HT1080 (cell line): Measurements from ENCODE around the gene PALD1. TPM values are rescaled to one million over a fixed set of nuclear protein-coding genes. Genes with fewer than 3 reads are reported as not detected.

Source experiments
- DNase-seq: peaks from one replicate; pipeline ENCODE4 v3.0.0-alpha.2; 2015; ENCODE audit warnings: low read depth
- total RNA-seq: library from RNA; depleted of rRNA; stranded (reverse); fragments of >200 nt; shearing (Covaris generic); gene quantifications from 2 replicates; pipeline ENCODE4 v1.2.3, GENCODE V29; 2014

The PALD1 gene
- total RNA-seq, 1 experiment from 2014 or later: 1.8 TPM

GRCh38 chr10:70504521-70505358 is 26.2 kb downstream of the PALD1 start:
- no peak for DNase-seq

- DNase-seq: no peak
Observed at GRCh38 chr10:70505908-70506307, 27.3 kb downstream of the PALD1 start.

GRCh38 chr10:70507966-70508365 is 29.4 kb downstream of the PALD1 start:
- DNase-seq: no peak

GRCh38 chr10:70508912-70509756 is 30.6 kb downstream of the PALD1 start:
- DNase-seq: peak; percentile 59

GRCh38 chr10:70509757-70510147 is 31.2 kb downstream of the PALD1 start:
- no peak for DNase-seq

DNA sequence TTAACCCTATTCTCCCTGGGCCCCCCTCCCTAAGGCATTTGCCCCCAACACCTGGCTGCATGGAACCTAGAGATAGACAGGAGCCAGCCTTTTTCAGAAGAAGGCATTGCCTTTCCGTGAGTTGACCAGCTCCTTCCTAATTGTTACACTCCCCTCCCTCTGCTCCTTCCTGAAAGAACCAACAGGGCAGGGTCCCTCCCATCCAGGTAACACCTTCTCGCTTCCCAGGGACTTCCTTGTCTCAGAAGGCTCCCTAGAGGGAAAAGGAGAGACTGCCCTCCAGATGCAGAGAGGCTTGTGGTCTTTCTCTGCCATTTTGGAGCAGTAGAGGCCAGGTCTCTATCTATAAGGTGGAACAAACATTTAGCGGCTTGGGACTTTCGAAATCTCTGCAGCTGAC is 31.9 kb downstream of the PALD1 start:
- no peak for DNase-seq

GRCh38 chr10:70510904-70511303 is 32.3 kb downstream of the PALD1 start:
- no peak for DNase-seq

DNA sequence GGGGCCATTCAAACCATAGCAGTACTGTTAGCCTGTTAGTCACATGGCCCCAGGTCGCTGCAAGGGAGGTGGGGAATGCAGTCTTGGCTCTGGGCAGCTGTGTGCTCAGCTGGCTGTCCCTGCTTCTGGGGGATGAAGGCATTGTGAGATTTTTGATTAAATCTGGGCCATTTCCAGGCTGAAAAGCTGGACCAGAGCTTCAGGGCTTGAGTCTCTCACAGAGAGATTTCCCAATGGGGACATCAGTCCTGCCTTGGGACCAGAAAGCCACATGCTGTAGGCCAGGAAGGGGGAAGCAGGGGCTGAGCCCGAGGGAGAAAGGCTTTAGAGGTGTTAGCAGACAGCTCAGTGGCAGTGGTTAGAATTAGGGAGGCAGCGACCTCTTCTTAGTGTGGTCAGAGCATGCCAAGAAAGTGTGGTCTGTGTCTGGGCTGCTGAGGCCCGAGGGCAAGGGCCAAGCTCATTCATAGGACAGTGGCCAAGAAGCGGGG is 33.6 kb downstream of the PALD1 start:
- no peak for DNase-seq

- DNase-seq: no peak
Observed at GRCh38 chr10:70513848-70514309, 35.3 kb downstream of the PALD1 start.

DNA sequence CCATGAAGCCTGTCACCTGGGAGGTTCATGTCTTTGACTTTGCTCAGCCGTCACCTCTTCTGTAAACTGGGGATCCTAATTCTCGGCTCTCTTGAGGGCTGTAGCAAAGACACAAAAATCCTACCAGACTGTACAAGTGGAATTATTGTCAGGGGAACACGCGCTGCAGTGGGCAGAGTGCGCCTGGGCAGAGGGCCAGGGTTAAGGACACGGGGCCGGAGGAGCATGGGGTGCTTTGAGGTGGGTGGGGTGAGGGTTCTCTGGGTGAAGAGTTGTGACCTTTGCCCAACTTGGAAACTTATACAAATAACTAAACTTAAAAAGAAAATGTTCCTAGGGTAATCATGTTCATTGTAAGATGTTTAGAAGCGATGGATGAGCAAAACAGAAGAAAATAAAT is 36.0 kb downstream of the PALD1 start:
- no peak for DNase-seq

GRCh38 chr10:70515035-70515667 is 36.6 kb downstream of the PALD1 start:
- DNase-seq: no peak

GRCh38 chr10:70518695-70519094 is 40.1 kb downstream of the PALD1 start:
- peak; percentile 51 for DNase-seq

DNA sequence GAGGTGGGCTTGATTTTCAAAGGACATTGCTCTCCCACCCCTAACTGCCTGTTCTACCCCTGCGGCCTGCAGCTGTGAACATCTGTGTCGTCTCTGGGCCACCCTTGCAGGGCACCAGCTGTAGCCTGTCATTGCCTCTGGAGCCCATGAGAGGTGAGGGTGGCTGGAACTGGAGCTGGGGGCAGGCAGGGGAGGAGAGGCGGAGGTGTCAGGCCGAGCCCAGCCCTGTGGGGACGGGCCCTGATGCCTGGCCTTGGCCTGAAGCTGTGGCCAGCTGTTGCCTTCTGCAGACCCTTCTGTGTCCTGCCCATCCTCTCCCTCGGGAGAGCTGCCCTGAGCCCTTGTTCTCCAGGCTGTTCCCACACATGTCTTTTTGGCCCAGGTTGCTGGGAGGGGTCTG is 44.5 kb downstream of the PALD1 start:
- no peak for DNase-seq

- DNase-seq: no peak
Observed at GRCh38 chr10:70523549-70523948, 45.0 kb downstream of the PALD1 start.

GRCh38 chr10:70528314-70528713 is 49.7 kb downstream of the PALD1 start:
- no peak for DNase-seq

DNA sequence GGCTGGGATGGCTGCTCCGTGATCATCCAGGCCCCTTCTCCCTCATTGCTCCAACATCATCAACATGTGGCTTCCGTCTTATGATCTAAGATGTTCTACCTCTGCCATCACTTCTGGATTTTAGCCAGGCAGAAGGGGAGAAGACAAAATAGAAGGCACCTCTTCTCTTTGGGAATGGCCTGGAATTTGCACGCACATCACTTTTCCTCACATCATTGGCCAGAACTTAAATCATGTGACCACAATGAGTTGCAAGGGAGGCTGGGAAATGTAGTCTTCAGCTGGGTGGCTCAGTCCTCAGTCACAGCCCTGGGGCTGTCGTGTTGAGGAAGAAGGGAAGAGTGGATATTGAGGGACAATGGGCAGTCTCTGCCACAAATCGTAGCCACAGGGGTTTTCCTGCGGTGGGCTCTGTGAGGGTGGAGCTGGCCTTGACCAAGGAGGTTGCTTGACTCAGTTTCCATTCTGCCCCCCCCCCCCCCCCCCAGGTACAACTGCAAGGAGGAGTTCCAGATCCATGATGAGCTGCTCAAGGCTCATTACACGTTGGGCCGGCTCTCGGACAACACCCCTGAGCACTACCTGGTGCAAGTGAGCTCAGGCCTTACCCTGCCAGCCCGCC is 50.3 kb downstream of the PALD1 start:
- DNase-seq: peak; percentile 67

DNA sequence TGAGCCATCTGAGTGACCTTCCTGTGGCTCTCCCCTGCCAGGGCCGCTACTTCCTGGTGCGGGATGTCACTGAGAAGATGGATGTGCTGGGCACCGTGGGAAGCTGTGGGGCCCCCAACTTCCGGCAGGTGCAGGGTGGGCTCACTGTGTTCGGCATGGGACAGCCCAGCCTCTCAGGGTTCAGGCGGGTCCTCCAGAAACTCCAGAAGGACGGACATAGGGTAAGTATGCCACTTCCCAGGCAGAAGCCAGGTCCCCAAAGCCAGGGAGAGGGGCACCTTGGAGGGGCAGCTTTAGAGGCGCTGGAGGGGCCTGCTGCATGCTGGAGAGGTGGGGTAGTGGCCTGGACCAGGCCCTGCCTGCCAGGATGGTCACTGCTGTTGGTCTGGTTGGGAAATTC is 51.3 kb downstream of the PALD1 start:
- no peak for DNase-seq

- DNase-seq: no peak
Observed at GRCh38 chr10:70530315-70530714, 51.7 kb downstream of the PALD1 start.

GRCh38 chr10:70532554-70533188 is 54.1 kb downstream of the PALD1 start:
- no peak for DNase-seq

GRCh38 chr10:70533189-70533558 is 54.6 kb downstream of the PALD1 start:
- no peak for DNase-seq

DNA sequence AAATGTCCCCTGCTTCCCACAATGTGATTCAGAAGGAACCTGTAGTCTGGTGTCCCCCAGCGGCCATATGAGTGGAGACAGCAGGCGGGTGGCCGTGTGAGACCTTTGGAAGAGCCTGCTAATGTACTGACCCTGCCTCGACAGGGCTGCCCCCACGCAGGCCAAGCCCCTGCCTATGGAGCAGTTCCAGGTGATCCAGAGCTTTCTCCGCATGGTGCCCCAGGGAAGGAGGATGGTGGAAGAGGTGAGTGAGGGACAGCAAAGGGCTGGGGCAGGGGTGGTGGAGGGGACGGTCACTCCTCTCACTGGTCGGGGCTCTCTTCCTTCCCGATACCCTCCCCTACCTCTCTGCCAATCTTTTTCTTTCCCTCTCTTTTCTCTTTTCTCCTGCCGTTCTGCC is 55.7 kb downstream of the PALD1 start:
- DNase-seq: no peak
